ENCODE data around the gene PGLYRP3. TPM values are rescaled to one million over a fixed set of nuclear protein-coding genes. Genes with fewer than 3 reads are reported as not detected.
"Not testable (repeated sequence)": the region's sequence is repeated elsewhere in the genome, so short reads cannot be mapped to it uniquely, and the experiment has no call there.

PGLYRP3 gene
- total RNA-seq, 1 experiment from 2014 or later: not detected

DNA sequence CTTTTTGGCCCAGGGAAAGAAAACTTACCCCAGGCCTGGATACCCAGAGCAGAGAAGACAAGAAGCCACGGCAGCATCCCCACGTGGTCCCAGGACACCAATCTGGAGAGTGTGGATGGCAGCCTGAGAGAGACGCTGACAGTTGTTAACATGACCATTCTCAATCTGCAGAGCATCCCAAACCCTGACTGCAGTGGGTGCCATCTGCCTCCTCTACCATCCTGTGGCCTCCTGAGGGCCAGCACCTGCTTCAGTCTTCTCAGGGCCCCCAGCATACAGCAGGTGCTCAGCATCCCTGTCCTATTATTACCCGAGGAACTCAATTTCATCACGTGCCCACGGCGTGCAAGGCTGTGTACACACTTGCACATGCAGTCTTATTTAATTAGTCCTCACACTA is 35.1 kb upstream of the PGLYRP3 start:
- CTCF ChIA-PET: no interaction called here
- H3K9me3 ChIP-seq (ENCODE audit: low read length): no peaks in the 10 kb centered on the region
- POLR2A ChIA-PET (ENCODE audit: unreplicated experiment): no interaction called here
- H3F3A ChIP-seq (ENCODE audit: low read length, unreplicated experiment): no peaks in the 10 kb centered on the region
- H3K27me3 ChIP-seq (ENCODE audit: low read length): peaks cover 85% of the 10 kb centered on the region
- H2AFZ ChIP-seq (ENCODE audit: low read length): no peak overlapping the region
- no peak overlapping the region for H3K4me2 ChIP-seq (ENCODE audit: low read length)
- intact Hi-C loops (cut with micrococcal nuclease): no loop called here
- no peaks in the 10 kb centered on the region for H3K79me2 ChIP-seq (ENCODE audit: low read length)
- no peaks in the 10 kb centered on the region for H3K36me3 ChIP-seq (ENCODE audit: low read depth, low read length)
- DNase-seq (no peak), ATAC-seq (no peak)
- BruUV-seq (replicated peaks): no TSS peak
- no peak overlapping the region for H3K27ac ChIP-seq (ENCODE audit: low read length)
- H3K4me1 ChIP-seq (ENCODE audit: insufficient read depth, low read length): peaks cover 4% of the 10 kb centered on the region; the same call in 1 of the 2 replicates
- no peak overlapping the region for H3K9ac ChIP-seq (ENCODE audit: low read length)
- no peaks in the 10 kb centered on the region for H4K20me1 ChIP-seq (ENCODE audit: low read length)
- H3K4me3 ChIP-seq (ENCODE audit: low read length): no peak overlapping the region
- TF ChIP-seq EZH2 (IDR thresholded peaks at IDR 0.05; ENCODE audit: low read length, unreplicated experiment): no peak
- TF ChIP-seq, protein P1, sequence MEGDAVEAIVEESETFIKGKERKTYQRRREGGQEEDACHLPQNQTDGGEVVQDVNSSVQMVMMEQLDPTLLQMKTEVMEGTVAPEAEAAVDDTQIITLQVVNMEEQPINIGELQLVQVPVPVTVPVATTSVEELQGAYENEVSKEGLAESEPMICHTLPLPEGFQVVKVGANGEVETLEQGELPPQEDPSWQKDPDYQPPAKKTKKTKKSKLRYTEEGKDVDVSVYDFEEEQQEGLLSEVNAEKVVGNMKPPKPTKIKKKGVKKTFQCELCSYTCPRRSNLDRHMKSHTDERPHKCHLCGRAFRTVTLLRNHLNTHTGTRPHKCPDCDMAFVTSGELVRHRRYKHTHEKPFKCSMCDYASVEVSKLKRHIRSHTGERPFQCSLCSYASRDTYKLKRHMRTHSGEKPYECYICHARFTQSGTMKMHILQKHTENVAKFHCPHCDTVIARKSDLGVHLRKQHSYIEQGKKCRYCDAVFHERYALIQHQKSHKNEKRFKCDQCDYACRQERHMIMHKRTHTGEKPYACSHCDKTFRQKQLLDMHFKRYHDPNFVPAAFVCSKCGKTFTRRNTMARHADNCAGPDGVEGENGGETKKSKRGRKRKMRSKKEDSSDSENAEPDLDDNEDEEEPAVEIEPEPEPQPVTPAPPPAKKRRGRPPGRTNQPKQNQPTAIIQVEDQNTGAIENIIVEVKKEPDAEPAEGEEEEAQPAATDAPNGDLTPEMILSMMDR (conservative IDR thresholded peaks at IDR 0.05; ENCODE audit: low read depth, low read length): no peak
- TF ChIP-seq EZH2phosphoT487 (IDR thresholded peaks at IDR 0.05; ENCODE audit: borderline replicate concordance, low read length): no peak
- H3K9me2 ChIP-seq (replicated peaks; ENCODE audit: low read length): no peaks in the 10 kb centered on the region

DNA sequence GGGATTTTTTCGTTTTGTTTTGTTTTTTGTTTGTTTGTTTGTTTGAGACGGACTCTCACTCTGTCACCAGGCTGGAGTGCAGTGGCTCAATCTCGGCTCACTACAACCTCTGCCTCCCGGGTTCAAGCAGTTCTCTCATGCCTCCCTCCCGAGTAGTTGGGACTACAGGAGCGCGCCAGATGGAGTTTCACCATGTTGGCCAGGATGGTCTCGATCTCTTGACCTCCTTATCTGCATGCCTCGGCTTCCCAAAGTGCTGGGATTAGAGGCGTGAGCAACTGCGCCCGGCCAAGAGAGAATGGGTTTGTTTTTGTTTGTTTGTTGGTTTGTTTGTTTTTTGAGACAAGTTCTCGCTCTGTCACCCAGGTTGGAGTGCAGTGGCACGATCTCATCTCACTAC is 34.3 kb upstream of the PGLYRP3 start:
- H3K9ac ChIP-seq (ENCODE audit: low read length); H3K4me1 ChIP-seq (ENCODE audit: insufficient read depth, low read length); H3K27ac ChIP-seq (ENCODE audit: low read length); H3K9me2 ChIP-seq (replicated peaks; ENCODE audit: low read length); H3K36me3 ChIP-seq (ENCODE audit: low read depth, low read length); ATAC-seq; H3K4me3 ChIP-seq (ENCODE audit: low read length); CTCF ChIA-PET; POLR2A ChIA-PET (ENCODE audit: unreplicated experiment); H2AFZ ChIP-seq (ENCODE audit: low read length); H3K4me2 ChIP-seq (ENCODE audit: low read length); intact Hi-C loops (cut with micrococcal nuclease); DNase-seq; H4K20me1 ChIP-seq (ENCODE audit: low read length); H3F3A ChIP-seq (ENCODE audit: low read length, unreplicated experiment); H3K9me3 ChIP-seq (ENCODE audit: low read length); BruUV-seq (replicated peaks); H3K79me2 ChIP-seq (ENCODE audit: low read length): not testable (repeated sequence)
- peaks cover 94% of the 10 kb centered on the region for H3K27me3 ChIP-seq (ENCODE audit: low read length)

DNA sequence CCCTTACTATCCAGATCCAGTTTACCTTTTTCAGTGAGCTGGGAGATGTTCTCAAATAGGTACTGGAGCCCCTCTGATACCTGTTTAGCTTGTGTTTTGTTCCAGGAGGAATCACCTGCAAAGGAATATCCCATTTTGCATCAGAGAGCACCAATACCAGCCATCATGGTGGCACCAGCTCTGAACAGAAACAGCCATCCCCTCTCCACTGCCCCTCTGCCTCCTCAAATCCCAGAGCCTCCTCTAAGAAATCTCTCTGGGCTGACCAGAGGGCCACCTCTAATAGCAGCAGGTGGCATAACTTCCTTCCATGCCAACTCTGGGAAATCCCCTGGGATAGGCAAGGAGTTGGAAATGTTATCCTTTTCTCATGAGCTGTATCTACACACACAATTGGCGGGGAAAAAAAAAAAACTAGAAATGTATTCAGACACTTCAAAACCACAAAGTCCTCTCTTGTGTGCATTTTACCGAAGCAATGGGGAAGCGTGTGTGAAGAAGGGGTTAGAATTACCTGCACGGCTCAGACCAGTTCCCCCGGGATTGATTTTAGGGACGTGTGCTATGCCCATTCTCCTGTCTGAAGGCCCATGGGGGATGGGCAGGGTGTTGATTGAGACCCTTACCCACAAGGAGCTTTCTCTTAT is 33.4 kb upstream of the PGLYRP3 start:
- CTCF ChIA-PET: no interaction called here
- TF ChIP-seq, protein P1 (conservative IDR thresholded peaks at IDR 0.05; ENCODE audit: low read depth, low read length): no peak
- TF ChIP-seq EZH2phosphoT487 (IDR thresholded peaks at IDR 0.05; ENCODE audit: borderline replicate concordance, low read length) (no peak), EZH2 (IDR thresholded peaks at IDR 0.05; ENCODE audit: low read length, unreplicated experiment) (no peak)
- BruUV-seq (replicated peaks): no TSS peak
- peaks cover 96% of the 10 kb centered on the region for H3K27me3 ChIP-seq (ENCODE audit: low read length)
- no peak overlapping the region for H3K4me2 ChIP-seq (ENCODE audit: low read length)
- H3K9me2 ChIP-seq (replicated peaks; ENCODE audit: low read length): no peaks in the 10 kb centered on the region
- H3K4me1 ChIP-seq (ENCODE audit: insufficient read depth, low read length): no peaks in the 10 kb centered on the region
- H3K27ac ChIP-seq (ENCODE audit: low read length): no peak overlapping the region
- intact Hi-C loops (cut with micrococcal nuclease): no loop called here
- no peaks in the 10 kb centered on the region for H3F3A ChIP-seq (ENCODE audit: low read length, unreplicated experiment)
- no peaks in the 10 kb centered on the region for H3K79me2 ChIP-seq (ENCODE audit: low read length)
- no peaks in the 10 kb centered on the region for H3K9me3 ChIP-seq (ENCODE audit: low read length)
- POLR2A ChIA-PET (ENCODE audit: unreplicated experiment): no interaction called here
- DNase-seq (no peak), ATAC-seq (no peak)
- H2AFZ ChIP-seq (ENCODE audit: low read length): no peak overlapping the region
- no peaks in the 10 kb centered on the region for H4K20me1 ChIP-seq (ENCODE audit: low read length)
- H3K9ac ChIP-seq (ENCODE audit: low read length): no peak overlapping the region
- H3K4me3 ChIP-seq (ENCODE audit: low read length): no peak overlapping the region
- no peaks in the 10 kb centered on the region for H3K36me3 ChIP-seq (ENCODE audit: low read depth, low read length)

Data from PC-3 (cell line).